HG03175 (cell line): ENCODE results near the gene DUSP12.
"Not testable (repeated sequence)": the region's sequence is repeated elsewhere in the genome, so short reads cannot be mapped to it uniquely, and the experiment has no call there.

Experiments
- ATAC-seq: cut with Tn5 transposase; IDR thresholded peaks from one replicate; pipeline ENCODE4 v1.9.1; 2021; ENCODE audit warnings: mild to moderate bottlenecking, moderate library complexity; ENCODE audit not compliant: unreplicated experiment

Gene DUSP12, protein sequence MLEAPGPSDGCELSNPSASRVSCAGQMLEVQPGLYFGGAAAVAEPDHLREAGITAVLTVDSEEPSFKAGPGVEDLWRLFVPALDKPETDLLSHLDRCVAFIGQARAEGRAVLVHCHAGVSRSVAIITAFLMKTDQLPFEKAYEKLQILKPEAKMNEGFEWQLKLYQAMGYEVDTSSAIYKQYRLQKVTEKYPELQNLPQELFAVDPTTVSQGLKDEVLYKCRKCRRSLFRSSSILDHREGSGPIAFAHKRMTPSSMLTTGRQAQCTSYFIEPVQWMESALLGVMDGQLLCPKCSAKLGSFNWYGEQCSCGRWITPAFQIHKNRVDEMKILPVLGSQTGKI

DNA sequence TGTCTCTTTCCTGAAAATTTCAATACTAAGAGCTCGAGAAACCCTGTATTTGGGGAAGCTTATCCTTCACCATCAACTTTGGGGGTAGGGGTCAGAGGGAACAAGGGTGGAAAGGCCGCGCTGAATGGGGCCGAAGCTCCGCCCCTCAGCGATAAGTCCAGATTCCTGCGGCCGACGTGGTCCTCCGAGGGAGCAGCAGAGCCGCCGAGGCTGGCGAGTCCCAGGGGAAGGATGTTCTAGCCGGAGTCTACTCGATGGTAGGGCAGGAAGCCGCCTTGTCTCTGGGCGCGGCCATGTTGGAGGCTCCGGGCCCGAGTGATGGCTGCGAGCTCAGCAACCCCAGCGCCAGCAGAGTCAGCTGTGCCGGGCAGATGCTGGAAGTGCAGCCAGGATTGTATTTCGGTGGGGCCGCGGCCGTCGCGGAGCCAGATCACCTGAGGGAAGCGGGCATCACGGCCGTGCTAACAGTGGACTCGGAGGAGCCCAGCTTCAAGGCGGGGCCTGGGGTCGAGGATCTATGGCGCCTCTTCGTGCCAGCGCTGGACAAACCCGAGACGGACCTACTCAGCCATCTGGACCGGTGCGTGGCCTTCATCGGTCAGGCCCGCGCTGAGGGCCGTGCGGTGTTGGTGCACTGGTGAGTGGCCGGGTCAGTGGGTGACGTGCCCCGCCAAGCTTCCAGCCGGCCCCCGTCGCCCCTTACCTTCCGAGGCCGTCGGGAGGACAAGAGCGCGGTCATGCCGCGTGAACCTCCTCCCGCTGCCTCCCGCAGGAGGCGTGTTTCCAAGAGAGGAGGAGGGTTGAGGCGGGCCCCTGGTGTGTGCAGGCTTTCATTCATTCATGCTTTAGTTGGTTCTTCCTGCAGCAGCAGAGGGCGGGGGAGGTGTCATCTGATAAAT is at the start of gene DUSP12:
DUSP12 (plus strand) TSS at position 278 of the 899 bp plus-strand sequence; CDS start at position 294, 16 bp downstream.
- peak; percentile 97 for ATAC-seq

DNA sequence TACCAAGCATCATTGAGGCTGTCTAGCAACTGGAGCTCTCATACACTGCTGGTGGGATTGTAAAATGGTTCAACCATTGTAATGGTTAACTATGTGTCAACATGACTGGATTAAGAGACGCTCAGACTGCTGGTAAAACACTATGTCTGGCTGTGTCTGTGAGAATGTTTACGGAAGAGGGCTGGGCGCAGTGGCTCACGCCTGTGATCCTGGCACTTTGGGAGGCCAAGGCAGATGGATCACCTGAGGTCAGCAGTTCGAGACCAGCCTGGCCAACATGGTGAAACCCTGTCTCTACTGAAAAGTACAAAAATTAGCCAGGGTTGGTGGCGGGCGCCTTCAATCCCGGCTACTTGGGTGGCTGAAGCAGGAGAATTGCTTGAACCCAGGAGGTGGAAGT is 47.3 kb upstream of the DUSP12 start:
- no peak for ATAC-seq

DNA sequence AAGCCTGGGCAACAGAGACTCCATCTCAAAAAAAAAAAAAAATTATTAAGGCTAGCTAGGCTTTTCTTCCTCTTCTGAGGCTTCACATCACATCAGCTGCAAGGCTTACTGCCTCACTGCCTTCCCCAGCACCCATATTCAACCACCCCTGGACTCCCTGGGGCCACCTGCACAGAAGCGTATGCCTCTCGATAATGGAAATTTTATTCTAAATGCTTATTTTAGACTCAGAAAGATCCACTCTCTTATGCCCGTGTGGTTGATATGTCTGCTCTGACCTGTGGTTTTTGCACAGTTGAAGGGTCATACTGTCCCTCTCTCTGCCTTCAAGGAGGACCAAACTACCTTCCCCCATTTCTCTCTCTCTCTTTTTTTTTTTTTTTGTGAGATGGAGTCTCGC is 44.0 kb upstream of the DUSP12 start:
- peak; percentile 50 for ATAC-seq

DNA sequence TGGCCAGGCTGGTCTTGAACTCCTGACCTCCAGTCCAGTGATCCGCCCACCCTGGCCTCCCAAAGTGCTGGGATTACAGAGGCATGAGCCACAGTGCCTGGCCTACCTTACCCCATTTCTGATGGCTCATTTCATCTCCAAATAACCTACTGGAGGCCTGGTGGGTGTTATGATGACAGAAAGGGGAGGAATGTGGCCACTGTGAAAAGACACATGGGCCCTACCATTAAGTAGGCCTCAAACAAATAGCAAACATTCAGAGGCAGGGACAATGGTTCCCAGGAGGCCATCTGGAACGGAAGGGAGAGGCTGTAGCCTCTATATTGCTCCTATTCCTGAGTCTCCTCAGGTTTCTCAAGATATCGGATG is 43.5 kb upstream of the DUSP12 start:
- ATAC-seq: no peak

- peak; percentile 70 for ATAC-seq
Observed at GRCh38 chr1:161706482-161707347, 42.9 kb upstream of the DUSP12 start, which contains the start of gene FCRLA. Gene FCRLA (plus strand): TSS chr1:161707229. CDS start chr1:161707265, 36 bp downstream.

DNA sequence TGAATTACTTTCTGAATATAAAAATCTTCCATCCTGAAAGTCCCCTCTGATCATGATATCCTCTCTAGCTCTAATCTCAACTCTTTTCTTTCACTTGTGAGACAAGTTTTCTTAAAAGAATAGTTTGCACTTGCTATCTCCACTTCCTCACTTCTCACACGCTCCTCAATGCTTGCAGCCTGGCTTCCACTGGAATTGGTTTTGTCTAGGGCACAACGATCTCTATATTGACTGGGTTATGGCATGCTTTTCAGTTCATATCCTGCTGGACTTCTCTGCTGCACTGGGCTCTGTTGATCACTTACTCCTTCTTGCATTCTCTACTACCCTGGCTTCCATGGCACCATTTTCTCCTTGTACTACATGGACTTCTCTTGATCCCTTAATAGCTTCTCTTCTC is 42.1 kb upstream of the DUSP12 start:
- ATAC-seq: no peak

GRCh38 chr1:161709373-161709772 is 40.2 kb upstream of the DUSP12 start:
- ATAC-seq: no peak

DNA sequence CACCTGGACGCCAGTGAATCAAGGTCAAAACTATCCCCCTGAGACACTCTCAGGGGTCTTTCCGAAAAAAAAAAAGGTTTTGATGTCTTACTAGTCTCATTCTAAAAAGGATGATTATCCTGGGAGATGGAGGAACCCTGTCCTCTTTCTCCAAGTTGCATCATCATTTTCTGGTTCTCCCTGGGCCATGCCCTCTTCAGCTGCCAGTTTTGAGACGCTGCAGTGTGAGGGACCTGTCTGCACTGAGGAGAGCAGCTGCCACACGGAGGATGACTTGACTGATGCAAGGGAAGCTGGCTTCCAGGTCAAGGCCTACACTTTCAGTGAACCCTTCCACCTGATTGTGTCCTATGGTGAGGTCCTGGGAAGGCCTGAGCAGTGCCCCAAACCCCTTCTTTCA is 39.0 kb upstream of the DUSP12 start:
- no peak for ATAC-seq

DNA sequence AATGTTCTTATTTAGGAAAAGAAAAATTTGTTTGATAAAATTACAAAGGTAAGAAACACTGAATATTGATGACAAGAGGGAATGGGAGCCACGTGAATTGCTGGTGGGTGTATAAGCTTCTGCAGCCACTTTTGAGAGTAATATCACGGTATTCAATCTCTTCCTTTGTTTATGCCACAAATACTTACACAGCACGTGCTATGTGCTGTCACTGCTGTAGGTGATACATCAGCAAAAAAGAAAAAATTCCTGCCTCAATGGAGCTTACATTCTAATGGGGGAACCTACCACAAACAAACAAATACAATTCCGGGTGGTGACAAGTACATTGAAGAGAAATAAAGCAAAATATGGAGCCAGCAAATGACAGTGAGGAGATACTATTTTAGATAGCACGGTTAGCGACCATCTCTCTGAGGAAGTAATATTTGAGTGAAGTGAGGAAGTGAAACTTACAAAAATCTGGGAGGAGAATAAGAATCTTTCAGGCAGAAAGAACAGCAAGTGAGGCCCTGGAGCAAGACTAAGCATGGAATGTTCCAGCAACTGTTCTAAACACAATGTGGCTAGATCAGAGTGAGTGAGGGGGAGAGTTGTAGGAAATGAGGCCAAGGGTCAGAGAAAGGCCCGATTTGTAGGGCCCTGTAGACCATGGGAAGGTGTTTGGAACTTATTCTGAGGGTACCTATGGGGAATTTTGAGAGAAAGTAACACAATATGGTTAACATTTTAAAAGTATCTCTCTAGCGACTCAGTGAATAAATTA is 30.8 kb upstream of the DUSP12 start:
- peak; percentile 62 for ATAC-seq

- peak; percentile 43 for ATAC-seq
Observed at GRCh38 chr1:161719325-161719611, 30.3 kb upstream of the DUSP12 start.

GRCh38 chr1:161720422-161720821 is 29.2 kb upstream of the DUSP12 start:
- no peak for ATAC-seq

- no peak for ATAC-seq
Observed at GRCh38 chr1:161720956-161721737, 28.4 kb upstream of the DUSP12 start, which contains the start of gene FCRLB. Gene FCRLB (plus strand): TSS chr1:161721544. CDS start chr1:161722673, 1,129 bp downstream.

GRCh38 chr1:161721738-161722343 is 27.7 kb upstream of the DUSP12 start:
- ATAC-seq: no peak

DNA sequence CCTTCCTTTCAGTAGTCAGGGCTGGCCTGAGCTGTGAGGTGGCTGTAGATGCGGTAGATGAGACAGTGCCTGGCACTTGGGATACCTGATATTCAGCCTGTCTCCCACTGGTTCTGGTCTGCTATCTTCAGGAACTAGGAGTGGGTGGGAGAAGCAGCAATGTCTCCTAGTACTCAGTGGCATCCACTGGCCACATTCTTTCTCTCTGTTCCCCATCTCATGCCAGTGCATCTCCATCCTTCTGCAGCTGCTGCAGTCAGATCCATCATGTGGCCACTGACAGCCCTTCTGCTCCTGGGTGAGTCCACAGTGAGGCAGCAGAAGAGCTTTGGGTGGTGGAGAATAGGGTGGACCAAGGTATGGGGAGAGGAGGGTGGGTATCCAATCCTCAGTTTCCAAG is 27.2 kb upstream of the DUSP12 start:
- ATAC-seq: no peak

GRCh38 chr1:161723459-161724141 is 26.0 kb upstream of the DUSP12 start:
- ATAC-seq: no peak

- not testable (repeated sequence) for ATAC-seq
Observed at GRCh38 chr1:161725258-161725907, 24.2 kb upstream of the DUSP12 start.

GRCh38 chr1:161725908-161726472 is 23.6 kb upstream of the DUSP12 start:
- ATAC-seq: peak; percentile 22
